ES-I3 (cell line): ENCODE data around the gene NFKB2.

Experiments
- H3K36me3 ChIP-seq: 2 replicates; pipeline ENCODE4 v1.6.1; 2013; ENCODE audit warnings: mild to moderate bottlenecking, low read length, control low read depth, moderate library complexity; ENCODE audit not compliant: insufficient read depth
- H3K4me1 ChIP-seq: 2 replicates; pipeline ENCODE4 v1.6.1; 2013; ENCODE audit warnings: mild to moderate bottlenecking, control low read depth, low read length; ENCODE audit not compliant: insufficient read depth
- H3K9ac ChIP-seq: 2 replicates; pipeline ENCODE4 v1.6.1; 2013; ENCODE audit warnings: low read depth, mild to moderate bottlenecking, low read length, moderate library complexity
- H3K9me3 ChIP-seq: 2 replicates; pipeline ENCODE4 v1.6.1; 2013; ENCODE audit warnings: mild to moderate bottlenecking, low read length, moderate library complexity; ENCODE audit not compliant: control insufficient read depth, insufficient read depth

NFKB2 gene

DNA sequence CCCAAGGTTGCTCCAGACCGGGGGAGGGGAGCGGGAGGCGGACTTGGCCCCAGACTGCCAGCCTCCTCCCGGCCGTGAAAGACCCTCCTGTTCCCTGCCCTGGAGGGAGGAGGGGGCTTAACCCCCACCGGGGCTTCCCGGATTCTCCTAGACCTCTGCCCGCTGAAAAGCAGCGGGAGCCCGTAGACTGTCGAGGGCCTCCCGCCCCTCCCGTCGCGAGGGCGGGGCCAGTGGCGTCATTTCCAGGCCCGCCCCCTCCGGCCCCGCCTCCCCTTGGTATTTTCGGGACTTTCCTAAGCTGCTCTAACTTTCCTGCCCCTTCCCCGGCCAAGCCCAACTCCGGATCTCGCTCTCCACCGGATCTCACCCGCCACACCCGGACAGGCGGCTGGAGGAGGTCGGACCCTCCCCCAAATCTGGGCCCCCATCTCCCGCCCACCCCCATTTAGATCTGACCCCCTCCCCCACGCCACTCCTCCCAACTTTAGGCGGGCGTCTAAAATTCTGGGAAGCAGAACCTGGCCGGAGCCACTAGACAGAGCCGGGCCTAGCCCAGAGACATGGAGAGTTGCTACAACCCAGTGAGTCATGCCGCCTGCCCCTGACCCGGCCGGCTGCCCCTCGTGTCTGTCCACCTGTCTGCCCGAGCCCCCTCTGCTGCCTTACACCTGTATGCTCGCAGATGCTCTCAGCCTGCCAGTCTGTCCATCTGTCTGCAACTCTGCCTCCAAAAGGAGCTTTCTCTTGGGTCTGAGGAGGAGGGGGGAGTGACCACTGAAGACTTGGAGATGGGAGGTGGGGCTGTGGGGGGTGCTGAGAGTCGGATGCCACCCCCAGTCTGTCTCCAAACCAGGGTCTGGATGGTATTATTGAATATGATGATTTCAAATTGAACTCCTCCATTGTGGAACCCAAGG, at the start of gene NFKB2:
Gene NFKB2 (plus strand): TSS at position 306 of the 917 bp plus-strand sequence. CDS start 255 bp downstream, at position 561.
- Histone ChIP-seq H3K4me1 (peaks cover 18% of the 10 kb centered on the region), H3K9me3 (no peaks in the 10 kb centered on the region), H3K36me3 (no peaks in the 10 kb centered on the region), H3K9ac (peak within 1 kb of the TSS; percentile 81)

DNA sequence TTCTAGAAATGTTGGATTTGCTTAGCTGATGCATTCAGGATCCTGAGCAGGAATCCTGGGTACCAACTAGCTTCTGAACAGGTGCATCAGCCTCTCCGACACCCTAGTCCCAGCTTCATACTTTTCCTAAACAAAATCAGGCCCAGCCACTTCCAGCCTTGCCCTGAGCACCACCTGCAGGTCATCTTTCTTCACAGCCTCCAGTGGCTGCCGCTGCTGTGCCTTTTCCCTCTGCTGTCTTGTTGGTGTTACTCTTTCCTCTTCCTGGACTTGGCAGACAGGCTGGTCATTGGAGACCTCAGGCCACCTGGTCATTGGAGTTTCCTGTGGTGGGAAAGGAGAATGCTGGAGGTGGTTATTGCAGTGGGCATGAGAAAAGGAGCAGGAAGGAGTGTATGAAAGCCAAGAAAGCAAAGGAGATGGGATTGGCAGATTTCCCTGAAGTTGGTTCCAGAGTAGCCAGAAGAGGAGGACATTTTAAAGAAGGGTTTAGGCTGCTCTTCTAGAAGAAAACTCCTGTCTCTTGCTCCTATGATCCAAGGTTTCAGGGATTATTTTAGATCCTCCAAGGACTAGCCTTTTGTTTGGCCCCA, 48.2 kb upstream of the NFKB2 start:
- peaks cover 8% of the 10 kb centered on the region for H3K4me1 ChIP-seq
- no peaks in the 10 kb centered on the region for H3K36me3 ChIP-seq
- no peaks in the 10 kb centered on the region for H3K9me3 ChIP-seq
- no peak overlapping the region for H3K9ac ChIP-seq

DNA sequence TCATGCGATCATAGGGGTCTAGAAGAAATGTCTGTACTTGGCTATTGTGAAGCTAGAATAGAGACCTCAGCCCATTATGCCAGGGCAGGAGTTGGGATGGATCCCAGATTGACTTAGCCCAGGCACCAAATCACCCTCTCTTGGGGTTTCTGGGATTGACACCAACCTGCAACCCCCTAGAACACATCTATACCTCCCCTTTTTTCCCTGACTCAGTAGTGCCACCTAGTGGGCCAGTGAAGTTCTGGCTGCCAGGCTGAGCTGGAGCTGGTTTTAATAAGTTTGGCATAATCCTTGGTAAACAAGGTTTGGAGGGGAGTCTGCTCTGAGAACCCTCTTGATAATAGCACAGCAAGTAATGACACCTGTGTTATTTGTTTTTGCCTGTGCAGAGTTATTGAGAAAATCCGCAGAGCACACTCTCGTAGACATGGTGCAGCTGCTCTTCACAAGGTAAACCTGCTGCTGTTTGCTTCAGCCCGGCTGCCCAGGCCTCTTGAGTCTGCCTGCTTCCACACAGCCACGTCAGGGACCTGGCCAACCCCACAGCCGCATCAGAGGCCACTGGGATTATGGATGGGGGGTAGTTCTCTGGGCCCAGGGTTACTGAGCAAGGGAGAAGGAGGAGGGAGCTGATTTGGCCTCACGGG, 43.3 kb upstream of the NFKB2 start:
- peaks cover 8% of the 10 kb centered on the region for H3K36me3 ChIP-seq
- no peaks in the 10 kb centered on the region for H3K4me1 ChIP-seq
- H3K9me3 ChIP-seq, result no peaks in the 10 kb centered on the region
- no peak overlapping the region for H3K9ac ChIP-seq

DNA sequence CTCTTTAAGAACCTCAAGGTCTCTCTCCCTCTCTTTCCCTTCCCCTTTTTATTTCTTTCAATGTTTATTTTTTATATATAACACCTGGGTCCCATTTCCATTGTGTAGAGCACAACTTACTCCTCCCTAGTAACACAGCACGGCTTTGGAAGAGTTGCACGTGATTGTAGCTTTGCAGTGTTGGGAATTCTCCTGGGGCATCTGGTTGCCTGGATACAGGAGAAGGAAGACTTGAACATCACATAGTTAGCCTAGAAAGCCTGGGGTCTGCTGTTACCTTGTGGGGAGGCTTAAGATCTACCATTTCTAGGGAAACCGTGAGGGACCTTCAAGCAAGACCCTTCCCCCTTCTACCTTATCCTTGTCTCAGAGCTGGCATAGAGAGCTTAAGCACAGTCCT, 41.1 kb upstream of the NFKB2 start:
- Histone ChIP-seq H3K9ac (no peak overlapping the region), H3K9me3 (no peaks in the 10 kb centered on the region), H3K4me1 (no peaks in the 10 kb centered on the region), H3K36me3 (peaks cover 17% of the 10 kb centered on the region)

DNA sequence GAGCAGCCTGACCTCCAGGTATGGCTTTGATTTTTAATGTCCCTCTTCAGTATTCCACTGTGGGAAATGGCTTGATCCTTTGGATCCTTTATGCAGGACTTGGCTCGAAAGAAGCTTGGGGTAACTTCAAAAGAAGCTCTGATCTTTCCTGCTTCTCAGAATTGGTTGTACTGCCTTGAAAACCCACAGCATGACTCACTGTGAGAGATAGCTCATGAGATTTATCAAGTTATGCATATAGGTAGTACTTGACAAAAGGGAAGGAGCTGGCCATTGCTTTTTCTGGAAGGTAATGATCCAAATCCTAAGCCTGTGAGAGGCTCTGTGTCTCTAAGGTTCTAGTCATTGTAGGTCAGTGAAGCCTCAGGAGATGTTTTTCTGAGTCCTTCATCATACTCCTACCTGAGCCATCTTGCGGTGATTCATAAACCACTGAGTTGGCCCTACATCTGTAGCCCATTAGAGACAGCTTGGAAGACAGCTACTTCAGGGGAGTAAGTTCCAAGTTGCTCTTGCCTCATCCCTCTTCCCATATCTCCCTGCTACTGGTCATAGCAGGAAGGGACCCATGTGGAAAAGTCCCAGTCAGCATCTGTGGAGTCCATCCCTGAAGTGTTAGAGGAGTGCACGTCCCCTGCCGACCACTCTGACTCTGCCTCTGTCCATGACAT, 36.7 kb upstream of the NFKB2 start:
- Histone ChIP-seq H3K9me3 (no peaks in the 10 kb centered on the region), H3K4me1 (no peaks in the 10 kb centered on the region), H3K36me3 (peaks cover 13% of the 10 kb centered on the region), H3K9ac (no peak overlapping the region)

DNA sequence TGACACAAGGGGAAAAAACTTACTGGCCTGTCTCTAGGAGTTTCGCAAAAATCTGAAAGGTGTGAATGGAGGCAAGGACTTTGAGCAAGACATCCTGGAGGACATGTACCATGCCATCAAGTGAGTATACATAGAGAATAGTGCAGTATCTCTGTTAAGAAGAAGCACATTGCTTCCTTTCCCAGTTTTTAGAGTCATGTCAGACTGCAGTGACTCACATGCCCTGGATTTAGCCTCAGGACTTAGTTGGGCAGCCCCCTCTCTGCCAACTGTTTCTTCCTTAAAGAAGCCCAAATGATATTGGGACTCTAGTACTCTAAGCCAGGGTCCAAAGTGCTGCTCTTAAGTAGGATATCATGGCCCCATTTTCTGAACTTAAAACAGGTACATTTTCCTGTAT, 28.1 kb upstream of the NFKB2 start:
- no peak overlapping the region for H3K9ac ChIP-seq
- H3K36me3 ChIP-seq, result peaks cover 34% of the 10 kb centered on the region
- peaks cover 6% of the 10 kb centered on the region; the same call in 1 of the 2 replicates for H3K4me1 ChIP-seq
- no peaks in the 10 kb centered on the region for H3K9me3 ChIP-seq

DNA sequence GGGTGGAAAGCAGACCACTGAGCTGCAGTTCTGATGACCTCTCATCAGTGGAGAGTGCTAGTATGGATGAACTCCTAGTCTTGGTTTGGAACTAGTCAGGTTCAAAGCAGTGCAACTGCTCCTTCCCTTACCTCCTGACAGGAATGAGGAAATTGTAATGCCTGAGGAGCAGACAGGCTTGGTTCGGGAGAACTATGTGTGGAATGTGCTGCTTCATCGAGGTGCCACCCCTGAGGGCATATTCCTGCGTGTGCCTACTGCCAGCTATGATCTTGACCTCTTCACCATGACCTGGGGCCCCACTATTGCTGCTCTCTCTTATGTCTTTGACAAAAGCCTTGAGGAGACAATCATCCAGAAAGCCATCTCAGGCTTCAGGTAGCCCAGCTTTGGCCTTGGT, 27.4 kb upstream of the NFKB2 start:
- no peaks in the 10 kb centered on the region for H3K9me3 ChIP-seq
- H3K4me1 ChIP-seq, result peaks cover 6% of the 10 kb centered on the region; the same call in 1 of the 2 replicates
- H3K9ac ChIP-seq, result no peak overlapping the region
- H3K36me3 ChIP-seq, result peaks cover 34% of the 10 kb centered on the region

DNA sequence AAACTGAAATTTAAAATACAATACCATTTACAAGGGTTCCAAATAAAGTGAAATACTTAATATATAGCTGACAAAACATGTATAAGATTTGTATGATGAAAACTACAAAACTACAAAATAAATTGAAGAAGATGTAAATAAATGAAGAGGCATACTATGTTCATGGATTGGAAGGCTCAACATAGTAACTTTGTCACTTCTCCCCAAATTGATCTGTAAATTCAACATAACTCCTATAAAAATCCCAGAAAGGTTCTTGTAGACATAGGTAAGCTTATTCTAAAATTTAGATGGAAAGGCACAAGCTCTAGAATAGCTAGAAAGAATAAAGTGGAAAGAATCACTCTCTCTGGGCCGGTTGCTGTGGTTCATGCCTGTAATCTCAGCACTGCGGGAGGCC, 24.2 kb upstream of the NFKB2 start:
- peaks cover 34% of the 10 kb centered on the region for H3K36me3 ChIP-seq
- no peaks in the 10 kb centered on the region for H3K9me3 ChIP-seq
- H3K9ac ChIP-seq, result no peak overlapping the region
- peaks cover 6% of the 10 kb centered on the region; the same call in 1 of the 2 replicates for H3K4me1 ChIP-seq

DNA sequence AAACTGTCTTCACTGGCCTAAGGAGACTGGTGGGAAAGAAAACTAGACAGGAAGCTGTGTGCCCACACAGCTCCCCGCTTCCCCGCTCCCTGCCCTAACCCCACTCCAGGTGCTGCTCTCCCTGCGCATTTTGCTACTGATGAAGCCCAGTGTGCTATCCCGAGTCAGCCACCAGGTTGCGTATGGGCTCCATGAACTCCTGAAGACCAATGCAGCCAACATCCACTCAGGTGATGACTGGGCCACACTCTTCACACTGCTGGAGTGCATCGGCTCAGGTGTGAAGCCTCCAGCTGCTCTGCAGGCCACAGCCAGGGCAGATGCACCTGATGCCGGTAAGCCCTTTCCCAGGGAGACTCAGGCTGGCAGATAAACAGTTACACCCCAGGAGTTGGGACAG, 20.3 kb upstream of the NFKB2 start:
- H3K36me3 ChIP-seq, result peaks cover 13% of the 10 kb centered on the region
- H3K4me1 ChIP-seq, result no peaks in the 10 kb centered on the region
- no peak overlapping the region for H3K9ac ChIP-seq
- no peaks in the 10 kb centered on the region for H3K9me3 ChIP-seq

DNA sequence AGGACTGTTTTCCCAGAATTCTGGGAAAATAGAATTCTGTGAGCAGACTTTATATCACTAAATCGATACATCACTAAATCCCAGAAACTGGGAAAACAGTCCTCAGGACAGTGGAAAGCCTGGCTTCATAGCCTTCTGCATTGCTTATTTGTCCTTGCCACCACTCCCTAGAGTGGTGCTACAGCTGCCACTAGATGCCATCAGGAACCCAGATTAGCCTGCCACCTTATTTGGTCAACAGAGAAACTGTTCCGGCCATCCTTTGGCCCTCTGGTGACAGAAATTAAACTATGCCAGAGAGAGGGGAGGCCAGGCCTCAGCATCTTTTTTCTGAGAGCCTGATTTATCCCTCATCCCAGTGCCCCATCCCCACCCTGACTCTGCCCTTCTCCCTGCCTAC, 19.6 kb upstream of the NFKB2 start:
- Histone ChIP-seq H3K4me1 (no peaks in the 10 kb centered on the region), H3K9me3 (no peaks in the 10 kb centered on the region), H3K9ac (no peak overlapping the region), H3K36me3 (peaks cover 7% of the 10 kb centered on the region)

DNA sequence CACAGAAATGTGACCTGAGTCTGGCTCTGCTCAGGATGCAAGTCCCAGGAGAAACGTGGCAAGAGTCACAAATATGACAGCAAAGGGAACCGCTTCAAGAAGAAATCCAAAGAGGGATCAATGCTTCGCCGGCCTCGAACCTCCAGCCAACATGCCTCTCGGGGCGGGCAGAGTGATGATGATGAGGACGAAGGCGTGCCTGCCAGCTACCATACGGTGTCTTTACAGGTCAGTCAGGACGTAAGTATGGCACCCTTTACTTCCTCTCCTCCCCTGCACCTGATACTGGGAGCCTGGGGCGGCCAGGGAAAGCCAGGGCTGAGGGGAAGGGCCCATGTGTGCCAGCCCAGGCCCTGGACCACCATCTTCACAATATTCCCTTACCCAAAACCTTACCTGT, 18.6 kb upstream of the NFKB2 start:
- Histone ChIP-seq H3K9me3 (no peaks in the 10 kb centered on the region), H3K4me1 (no peaks in the 10 kb centered on the region), H3K9ac (no peak overlapping the region), H3K36me3 (peaks cover 5% of the 10 kb centered on the region; the same call in 1 of the 2 replicates)

DNA sequence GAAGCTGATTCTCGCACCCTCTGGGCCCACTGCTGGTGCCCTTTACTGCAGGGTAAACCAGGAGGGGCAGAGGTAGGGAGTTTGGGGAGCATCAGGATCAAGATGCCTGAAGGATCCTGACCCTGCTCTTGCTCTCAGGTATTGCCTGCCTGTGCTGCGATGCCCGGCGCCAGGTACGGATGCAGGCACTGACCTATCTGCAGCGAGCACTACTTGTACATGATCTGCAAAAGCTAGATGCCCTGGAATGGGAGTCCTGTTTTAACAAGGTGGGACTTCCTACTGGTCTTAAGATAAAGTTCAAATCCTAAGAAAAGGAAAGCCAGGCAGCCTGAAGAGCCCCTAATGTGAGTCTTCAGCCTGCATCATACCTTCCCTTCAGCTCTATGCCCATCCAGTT, 16.1 kb upstream of the NFKB2 start:
- no peak overlapping the region for H3K9ac ChIP-seq
- H3K36me3 ChIP-seq, result peaks cover 5% of the 10 kb centered on the region; the same call in 1 of the 2 replicates

DNA sequence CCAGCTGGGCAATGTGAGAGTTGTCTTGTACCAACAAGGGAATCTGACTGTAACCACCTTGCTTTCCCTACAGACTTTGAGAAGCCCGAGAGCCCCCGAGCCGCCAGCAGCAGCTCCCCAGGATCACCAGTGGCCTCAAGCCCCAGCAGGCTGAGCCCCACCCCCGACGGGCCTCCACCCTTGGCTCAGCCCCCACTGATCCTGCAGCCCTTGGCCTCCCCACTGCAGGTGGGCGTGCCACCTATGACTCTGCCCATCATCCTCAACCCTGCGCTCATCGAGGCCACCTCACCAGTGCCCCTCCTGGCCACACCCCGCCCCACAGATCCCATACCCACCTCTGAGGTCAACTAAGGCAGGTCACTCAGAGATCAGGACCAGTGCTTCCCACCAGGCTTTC, 13.5 kb upstream of the NFKB2 start:
- Histone ChIP-seq H3K4me1 (no peaks in the 10 kb centered on the region), H3K9me3 (no peaks in the 10 kb centered on the region), H3K36me3 (peaks cover 5% of the 10 kb centered on the region; the same call in 1 of the 2 replicates), H3K9ac (no peak overlapping the region)

More for the DNA sequence above, 16.1 kb upstream of the NFKB2 start:
- Histone ChIP-seq H3K9me3 (no peaks in the 10 kb centered on the region), H3K4me1 (no peaks in the 10 kb centered on the region)

DNA sequence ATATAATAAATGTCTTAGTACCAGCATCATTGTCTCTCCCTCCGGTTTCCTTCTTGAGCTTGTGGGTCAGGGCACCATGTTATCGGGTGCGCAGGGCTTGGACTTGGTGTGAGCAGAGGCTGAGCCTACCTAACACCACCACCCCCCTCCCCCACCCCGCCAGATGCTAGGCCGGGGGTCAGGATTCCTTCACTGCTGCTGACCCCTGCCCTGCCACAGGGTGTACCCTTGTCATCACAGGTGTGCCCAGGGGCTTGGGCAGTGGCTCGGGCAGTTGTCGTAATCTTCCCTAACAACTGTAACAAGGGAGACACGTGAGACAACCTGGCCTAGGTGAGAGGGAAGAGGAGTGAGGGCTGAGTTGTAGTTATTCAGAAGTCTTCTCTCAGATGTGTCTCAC, 12.6 kb upstream of the NFKB2 start:
- Histone ChIP-seq H3K36me3 (peaks cover 5% of the 10 kb centered on the region; the same call in 1 of the 2 replicates), H3K9me3 (no peaks in the 10 kb centered on the region), H3K4me1 (no peaks in the 10 kb centered on the region), H3K9ac (no peak overlapping the region)
